Measurements from ENCODE around the gene PIEZO1. TPM values are rescaled to one million over a fixed set of nuclear protein-coding genes. Genes with fewer than 3 reads are reported as not detected.

Gene PIEZO1
- total and polyA plus RNA-seq, 2 donors (not counting 3 experiments of a cell fraction or from before 2014, with no cell fraction given), result 298 to 322 TPM

DNA sequence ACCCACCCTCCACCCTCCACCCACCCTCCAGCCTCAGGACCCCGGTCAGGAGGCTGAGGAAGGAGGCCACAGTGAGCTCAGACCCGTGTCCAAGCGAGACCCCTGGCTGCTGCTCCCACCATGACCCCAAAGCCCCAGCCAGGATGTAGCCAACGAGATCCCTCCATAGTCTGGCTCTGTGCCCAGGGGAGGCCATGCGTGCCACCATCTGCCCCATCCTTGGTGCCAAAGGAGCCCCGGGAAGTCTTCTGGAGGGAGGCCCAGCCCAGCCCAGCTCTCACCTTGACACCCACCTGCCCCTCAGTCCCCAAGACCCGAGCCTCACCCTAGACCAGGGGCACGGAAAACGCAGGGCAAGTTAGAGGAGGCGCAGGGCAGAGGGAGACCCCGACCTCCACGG, 34.2 kb downstream of the PIEZO1 start:
- Histone ChIP-seq H3K4me1 (ENCODE audit: control insufficient read depth, extremely low read depth, insufficient read depth, low read length) (peaks cover 6% of the 10 kb centered on the region), H3K9me1 (replicated peaks; ENCODE audit: control insufficient read depth, extremely low read depth, insufficient read depth, low read length) (no peaks in the 10 kb centered on the region), H3K4me2 (ENCODE audit: insufficient read depth, low read length) (no peak overlapping the region), H3K27ac (ENCODE audit: insufficient read depth, low read depth, low read length) (no peak overlapping the region), H3K9ac (replicated peaks; ENCODE audit: extremely low read depth, insufficient read depth, low read length) (no peak overlapping the region), H3K79me2 (ENCODE audit: control insufficient read depth, insufficient read depth, low read length) (peaks cover 61% of the 10 kb centered on the region), H3K9me3 (replicated peaks; ENCODE audit: control insufficient read depth, insufficient read depth, low read length) (no peaks in the 10 kb centered on the region), H3K4me3 (replicated peaks in 1 of 3; ENCODE audit: insufficient read depth in 1 of 3, low read depth in 1 of 3, low read length in 3 of 3) (no peak overlapping the region), H3K36me3 (ENCODE audit: control insufficient read depth in 2 of 2, extremely low read depth in 1 of 2, insufficient read depth in 2 of 2, low read length in 2 of 2) (peaks cover 3 to 9% of the 10 kb centered on the region in 2 experiments), H3K27me3 (ENCODE audit: control insufficient read depth in 2 of 2, insufficient read depth in 2 of 2, low read length in 2 of 2) (no peaks in the 10 kb centered on the region), H2AFZ (ENCODE audit: low read depth, low read length) (no peak overlapping the region), H4K20me1 (replicated peaks; ENCODE audit: control insufficient read depth, extremely low read depth, insufficient read depth, low read length) (no peaks in the 10 kb centered on the region)
- FAIRE-seq (no peak), DNase-seq (ENCODE audit: low read depth, low spot score) (no peak)
- ChIA-PET CTCF (interaction anchor here (4.7 kb wide), 1 partner anchor 13 kb away, joined by 19 read pairs; no protein-coding TSS in a partner anchor), POLR2A (no interaction called here)
- intact Hi-C loops (cut with micrococcal nuclease), result no loop called here
- TF ChIP-seq GATA2 (IDR thresholded peaks at IDR 0.05; ENCODE audit: insufficient read depth, insufficient read length, low read depth, low read length), result no peak
- no peak for TF ChIP-seq MYC (IDR thresholded peaks at IDR 0.05; ENCODE audit: low read depth, low read length)
- TF ChIP-seq, protein P1, sequence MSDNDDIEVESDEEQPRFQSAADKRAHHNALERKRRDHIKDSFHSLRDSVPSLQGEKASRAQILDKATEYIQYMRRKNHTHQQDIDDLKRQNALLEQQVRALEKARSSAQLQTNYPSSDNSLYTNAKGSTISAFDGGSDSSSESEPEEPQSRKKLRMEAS (IDR thresholded peaks at IDR 0.05; ENCODE audit: insufficient read depth, insufficient read length), result no peak
- no TSS peak for BruUV-seq (replicated peaks)
- dilution Hi-C loops (cut with MboI; ENCODE audit: extremely low pct_ligation_motif_present, low sequenced_read_pairs), result no loop called here

DNA sequence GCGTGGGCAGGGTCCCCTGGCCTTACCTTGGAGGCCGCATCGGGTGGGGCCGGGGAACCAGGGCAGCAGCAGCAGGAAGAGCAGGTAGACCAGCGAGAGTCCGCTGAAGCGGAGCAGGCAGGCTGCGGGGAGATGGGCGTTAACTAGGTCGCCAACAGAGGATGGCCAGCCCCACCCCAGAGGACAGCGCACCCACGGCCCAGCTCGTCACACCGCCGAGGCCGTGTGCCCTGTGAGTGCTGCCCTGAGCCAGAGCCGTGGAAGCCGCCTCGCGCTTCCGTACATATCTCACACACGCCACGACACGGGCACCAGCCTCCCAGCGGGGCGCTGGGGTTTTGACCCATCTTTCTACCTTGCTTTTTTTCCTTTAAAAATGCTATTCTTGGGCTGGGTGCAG, 35.7 kb downstream of the PIEZO1 start:
- Histone ChIP-seq H3K9me3 (replicated peaks; ENCODE audit: control insufficient read depth, insufficient read depth, low read length) (no peaks in the 10 kb centered on the region), H3K9ac (replicated peaks; ENCODE audit: extremely low read depth, insufficient read depth, low read length) (no peak overlapping the region), H3K27me3 (ENCODE audit: control insufficient read depth in 2 of 2, insufficient read depth in 2 of 2, low read length in 2 of 2) (no peaks in the 10 kb centered on the region), H3K4me1 (ENCODE audit: control insufficient read depth, extremely low read depth, insufficient read depth, low read length) (peaks cover 7% of the 10 kb centered on the region), H3K4me3 (replicated peaks in 1 of 3; ENCODE audit: insufficient read depth in 1 of 3, low read depth in 1 of 3, low read length in 3 of 3) (no peak overlapping the region), H3K79me2 (ENCODE audit: control insufficient read depth, insufficient read depth, low read length) (peaks cover 50% of the 10 kb centered on the region), H4K20me1 (replicated peaks; ENCODE audit: control insufficient read depth, extremely low read depth, insufficient read depth, low read length) (no peaks in the 10 kb centered on the region), H3K27ac (ENCODE audit: insufficient read depth, low read depth, low read length) (no peak overlapping the region), H3K4me2 (ENCODE audit: insufficient read depth, low read length) (no peak overlapping the region), H2AFZ (ENCODE audit: low read depth, low read length) (no peak overlapping the region), H3K9me1 (replicated peaks; ENCODE audit: control insufficient read depth, extremely low read depth, insufficient read depth, low read length) (no peaks in the 10 kb centered on the region), H3K36me3 (ENCODE audit: control insufficient read depth in 2 of 2, extremely low read depth in 1 of 2, insufficient read depth in 2 of 2, low read length in 2 of 2) (peaks cover 3 to 9% of the 10 kb centered on the region in 2 experiments)
- CTCF ChIA-PET, result interaction anchor here (4.7 kb wide), 1 partner anchor 12 kb away, joined by 19 read pairs; no protein-coding TSS in a partner anchor
- POLR2A ChIA-PET, result no interaction called here
- no peak for DNase-seq (ENCODE audit: low read depth, low spot score)
- intact Hi-C loops (cut with micrococcal nuclease) (no loop called here), dilution Hi-C loops (cut with MboI; ENCODE audit: extremely low pct_ligation_motif_present, low sequenced_read_pairs) (no loop called here)
- FAIRE-seq, result no peak
- no TSS peak for BruUV-seq (replicated peaks)
- TF ChIP-seq, protein P1 (IDR thresholded peaks at IDR 0.05; ENCODE audit: insufficient read depth, insufficient read length), result no peak
- TF ChIP-seq JUN (IDR thresholded peaks at IDR 0.05; ENCODE audit: borderline replicate concordance, insufficient read depth, insufficient read length, low read depth) (no peak), FOS (IDR thresholded peaks at IDR 0.05; ENCODE audit: borderline replicate concordance, insufficient read depth, low read length) (no peak), GATA2 (IDR thresholded peaks at IDR 0.05; ENCODE audit: insufficient read depth, insufficient read length, low read depth, low read length) (no peak), POLR2A (IDR thresholded peaks at IDR 0.05; ENCODE audit: low read depth, low read length) (no peak), POLR2AphosphoS5 (IDR thresholded peaks at IDR 0.05; ENCODE audit: insufficient read depth, low read depth, low read length) (no peak)
